Cortex of kidney (tissue), 1 donor: Measurements from ENCODE around the gene JAKMIP1.

Experiments used
- DNase-seq: peaks from one replicate; lab custom pipeline; 2025; lab: John Stamatoyannopoulos, UW

The JAKMIP1 gene

DNA sequence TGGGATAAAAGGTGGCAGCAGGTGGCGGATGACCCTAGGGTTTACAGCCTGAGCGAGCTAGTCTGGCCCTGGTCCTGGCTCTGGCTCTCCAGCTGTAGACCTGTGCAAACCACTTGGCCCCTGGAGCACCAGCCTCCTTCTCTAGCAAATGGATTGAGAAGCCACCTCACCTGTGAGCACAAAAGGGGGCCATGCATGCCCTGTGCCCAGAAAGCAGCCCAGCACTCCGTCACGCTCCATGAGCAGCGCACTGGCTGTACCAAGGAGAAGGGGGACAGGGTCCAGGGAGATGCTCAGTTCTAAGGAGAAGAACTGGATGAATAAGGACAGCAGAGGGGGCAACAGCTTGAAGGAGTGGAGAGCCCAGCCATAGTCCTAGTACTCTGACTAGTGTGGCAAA, 135.2 kb downstream of the JAKMIP1 start:
- DNase-seq: no peak

DNA sequence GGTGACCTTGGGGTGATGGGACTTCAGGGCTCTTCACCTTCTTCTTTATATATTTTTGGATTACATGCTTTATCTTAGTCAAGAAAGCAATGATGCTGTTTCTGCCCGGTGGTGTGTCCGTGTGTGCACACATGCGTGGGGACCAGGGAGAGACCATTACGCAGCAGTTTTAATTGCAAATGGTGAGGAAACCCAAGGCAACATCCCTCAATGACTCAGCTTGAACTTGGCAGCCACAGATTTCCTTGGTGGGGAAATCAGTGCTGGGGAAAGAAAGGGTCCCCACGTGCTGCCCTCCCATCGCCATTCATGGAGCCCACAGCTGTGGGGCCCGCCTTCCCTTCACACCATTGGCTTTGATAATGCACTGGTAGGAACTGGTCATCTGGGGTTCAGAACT, 136.0 kb downstream of the JAKMIP1 start:
- no peak for DNase-seq

DNA sequence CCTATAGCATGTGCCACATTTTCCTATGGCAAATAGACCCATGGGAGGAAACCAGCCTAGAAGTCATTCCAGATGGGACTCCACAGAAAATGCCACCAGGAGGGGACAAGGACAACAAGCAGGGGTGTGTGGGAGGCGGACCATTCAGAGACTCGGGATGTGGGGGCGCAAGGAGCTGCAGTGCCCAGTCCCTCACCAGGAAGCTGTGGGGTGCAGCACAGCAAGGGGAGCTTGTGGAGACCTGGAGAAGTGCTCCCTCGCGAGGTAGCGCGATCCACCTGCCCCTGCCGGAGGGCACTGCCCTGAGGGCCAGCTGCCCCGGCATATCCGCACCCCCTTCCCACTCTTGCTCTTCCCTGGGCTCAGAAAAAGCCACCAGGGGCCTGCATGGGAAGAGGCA, 136.7 kb downstream of the JAKMIP1 start:
- no peak for DNase-seq

DNA sequence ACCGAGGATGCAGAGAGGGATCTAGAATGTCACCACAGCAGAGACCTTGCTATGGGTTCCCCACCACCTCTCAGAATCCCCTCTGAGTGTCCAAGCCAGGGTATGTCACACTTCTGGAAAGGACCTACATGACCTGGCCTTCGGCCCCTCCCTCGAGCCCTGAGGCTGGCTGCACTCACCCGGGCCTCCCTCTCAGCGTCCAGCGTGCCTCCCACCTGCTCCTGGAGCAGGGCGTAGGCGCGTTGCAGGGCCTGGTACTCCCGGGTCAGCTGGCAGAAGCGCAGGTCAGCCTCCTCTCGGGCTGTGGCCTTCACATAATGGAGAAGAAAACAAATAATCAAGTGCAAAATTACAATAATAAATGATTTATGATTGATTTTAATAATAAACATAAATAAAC, 138.2 kb downstream of the JAKMIP1 start:
- no peak for DNase-seq

- no peak for DNase-seq
These were observed 141.0 kb downstream of the JAKMIP1 start for GRCh38 chr4:6059375-6059805.

- no peak for DNase-seq
These were observed 141.6 kb downstream of the JAKMIP1 start for GRCh38 chr4:6058531-6059374.

- DNase-seq: no peak
These were observed 143.2 kb downstream of the JAKMIP1 start for GRCh38 chr4:6056976-6057766.

DNA sequence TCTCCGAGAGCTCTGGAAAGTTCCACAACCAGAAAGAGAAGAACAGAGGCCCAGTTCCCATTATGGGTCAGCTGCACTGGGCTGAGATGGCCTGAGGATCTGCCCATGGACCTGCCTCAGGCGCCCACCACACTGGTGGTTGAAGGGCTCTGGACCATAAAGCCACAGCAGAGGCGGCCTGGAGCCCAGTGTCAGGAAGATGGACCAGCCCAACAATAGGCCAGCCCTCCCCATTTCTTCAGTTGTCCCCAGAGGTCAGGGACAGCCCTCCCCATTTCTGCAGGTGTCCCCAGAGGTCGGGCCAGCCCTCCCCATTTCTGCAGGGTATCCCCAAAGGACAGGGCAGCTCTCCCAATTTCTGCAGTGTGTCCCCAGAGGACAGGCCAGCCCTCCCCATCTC, 144.9 kb downstream of the JAKMIP1 start:
- no peak for DNase-seq

DNA sequence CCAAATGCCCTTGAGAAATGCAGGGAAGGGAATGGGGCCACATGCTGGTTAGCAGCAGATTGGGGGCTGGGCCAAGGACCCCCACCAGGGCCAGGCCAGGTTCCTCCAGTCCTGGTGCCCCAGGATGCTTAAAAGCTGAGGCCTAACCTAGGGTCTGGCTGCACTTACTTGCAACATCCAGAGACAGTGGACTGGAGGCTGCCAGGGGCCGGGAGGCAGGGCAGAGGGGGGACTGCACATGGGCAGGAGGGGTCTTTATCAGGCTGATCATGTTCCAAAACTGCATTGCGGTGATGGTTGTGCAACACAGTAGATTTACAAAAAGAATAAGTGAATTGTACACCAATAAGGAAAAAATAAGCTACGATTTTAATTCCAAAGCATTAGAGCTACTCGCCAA, 145.3 kb downstream of the JAKMIP1 start:
- DNase-seq: no peak

- no peak for DNase-seq
These were observed 146.0 kb downstream of the JAKMIP1 start for GRCh38 chr4:6054162-6054922.

- DNase-seq: no peak
These were observed 147.7 kb downstream of the JAKMIP1 start for GRCh38 chr4:6052679-6053078.

DNA sequence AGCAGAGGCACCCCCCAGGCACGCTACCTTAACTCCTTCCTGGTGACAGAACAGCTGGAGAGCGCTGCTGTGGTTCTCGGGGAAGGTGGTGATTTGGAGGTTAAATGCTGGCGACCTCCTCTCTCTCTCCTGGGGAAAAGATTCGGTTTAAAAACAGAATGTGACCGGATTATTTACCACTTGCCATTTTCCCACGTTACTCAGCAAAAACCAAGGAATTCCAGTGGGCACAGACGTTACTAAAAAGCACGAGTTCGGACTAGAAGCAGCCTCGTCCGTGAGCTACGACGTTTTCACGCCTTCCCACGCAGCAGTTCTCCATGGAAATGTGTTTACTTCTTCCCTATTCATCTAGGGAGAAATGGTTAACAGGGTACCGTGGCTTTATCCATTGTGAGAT, 149.8 kb downstream of the JAKMIP1 start:
- no peak for DNase-seq

DNA sequence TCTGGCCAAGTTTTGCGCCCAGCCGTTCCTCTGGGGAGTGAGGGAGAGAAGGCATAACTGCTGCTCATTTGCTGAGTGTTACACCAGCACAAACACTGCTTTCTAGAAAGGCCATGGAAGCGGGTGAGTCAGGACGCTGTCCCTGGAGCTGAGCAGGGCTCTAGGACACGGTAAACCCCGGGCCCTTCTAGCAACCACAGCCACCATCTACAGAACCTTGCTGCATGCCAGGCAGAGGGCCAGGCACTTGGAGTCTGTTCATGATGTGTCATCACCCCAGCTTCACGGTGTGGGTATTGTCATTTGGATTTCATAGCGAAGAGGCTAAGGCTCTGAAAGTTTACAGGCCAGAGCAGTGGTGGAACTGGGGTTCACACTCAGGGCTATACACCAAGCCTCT, 150.4 kb downstream of the JAKMIP1 start:
- no peak for DNase-seq

DNA sequence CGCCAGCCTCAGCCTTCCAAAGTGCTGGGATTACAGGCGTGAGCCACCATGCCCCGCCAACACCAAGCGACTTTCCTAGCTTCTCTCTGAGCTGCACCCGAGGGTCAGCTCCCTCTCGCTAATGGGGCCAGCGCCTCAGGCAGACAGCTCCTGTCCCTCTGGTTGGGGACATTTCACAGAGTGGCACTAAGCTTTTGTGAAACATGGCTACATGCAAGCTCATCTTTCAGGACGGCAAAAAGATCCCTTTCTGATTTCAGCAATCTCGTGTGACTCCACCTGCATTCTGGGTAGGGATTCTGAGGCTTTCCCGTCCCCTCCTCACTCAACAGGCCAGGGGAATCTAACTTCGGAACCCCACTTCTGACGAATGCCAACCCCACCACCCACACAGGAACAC, 151.1 kb downstream of the JAKMIP1 start:
- no peak for DNase-seq

DNA sequence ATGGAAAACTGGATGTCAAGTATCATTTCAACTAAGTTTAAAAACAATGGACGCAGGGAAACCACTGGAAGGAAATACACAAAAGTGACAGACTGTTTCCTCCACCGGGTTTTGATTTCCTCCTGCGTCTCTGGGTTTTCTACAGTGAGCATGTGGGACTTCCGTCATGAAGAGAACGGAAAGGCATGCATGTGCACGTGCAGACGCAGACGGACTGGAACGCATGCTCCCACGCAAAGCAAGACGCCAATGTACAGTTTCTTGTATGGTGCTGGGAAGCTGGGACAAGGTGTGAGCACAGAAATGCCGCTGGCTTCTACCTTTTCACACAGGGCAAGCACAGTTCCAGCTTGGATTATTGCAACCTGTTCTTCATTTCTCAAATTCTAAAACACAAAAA, 151.8 kb downstream of the JAKMIP1 start:
- DNase-seq: no peak

GRCh38 chr4:6047130-6047673, 153.1 kb downstream of the JAKMIP1 start:
- DNase-seq: no peak

DNA sequence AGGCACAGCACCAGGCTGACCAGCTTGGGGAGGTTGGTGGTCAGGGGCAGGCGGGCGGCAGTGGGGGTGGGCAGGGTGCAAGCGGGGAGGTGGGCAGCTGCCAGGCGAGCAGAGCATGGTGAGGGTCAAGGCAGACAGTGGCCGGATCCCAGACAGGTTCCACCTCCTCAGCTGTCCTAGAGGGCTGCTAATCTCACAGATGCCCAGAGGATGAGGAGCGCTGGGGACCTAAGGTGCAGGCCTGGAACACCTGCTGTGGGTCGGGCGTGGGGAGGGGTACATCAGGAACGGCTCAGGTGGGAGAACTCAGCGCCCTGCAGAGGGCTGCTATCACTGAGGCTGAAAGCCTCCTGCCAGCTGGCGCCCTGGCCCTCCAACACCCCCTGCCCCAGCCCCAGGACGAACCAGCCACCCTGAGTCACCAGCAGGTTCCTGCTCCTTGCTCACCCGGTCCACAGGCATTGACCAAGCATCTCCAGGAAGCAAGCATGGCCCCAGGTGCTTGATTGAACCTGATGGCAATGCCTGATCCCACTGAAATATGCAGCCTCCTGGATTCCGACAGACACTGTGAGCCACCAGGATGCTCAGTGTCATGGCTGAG, 153.7 kb downstream of the JAKMIP1 start:
- DNase-seq: no peak

DNA sequence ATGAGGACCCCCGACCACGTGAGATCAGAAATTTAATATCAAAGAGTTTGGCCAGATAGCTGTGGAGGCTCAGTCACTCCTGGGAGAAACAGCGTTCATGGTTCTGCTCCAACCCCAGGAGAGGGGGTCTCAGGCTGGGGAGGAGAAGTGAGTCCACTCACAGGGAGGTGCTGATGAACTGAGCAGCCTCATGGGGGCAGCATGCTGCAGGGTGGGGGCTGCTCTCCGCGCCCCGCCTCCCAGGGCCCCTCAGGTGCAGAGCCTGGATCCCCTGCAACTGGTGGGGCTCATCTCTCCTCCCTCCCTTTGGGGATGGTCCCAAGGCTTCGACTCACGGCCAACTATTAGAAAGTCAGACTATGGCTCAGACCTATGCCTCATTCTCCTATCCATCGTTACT, 155.5 kb downstream of the JAKMIP1 start:
- DNase-seq: no peak

DNA sequence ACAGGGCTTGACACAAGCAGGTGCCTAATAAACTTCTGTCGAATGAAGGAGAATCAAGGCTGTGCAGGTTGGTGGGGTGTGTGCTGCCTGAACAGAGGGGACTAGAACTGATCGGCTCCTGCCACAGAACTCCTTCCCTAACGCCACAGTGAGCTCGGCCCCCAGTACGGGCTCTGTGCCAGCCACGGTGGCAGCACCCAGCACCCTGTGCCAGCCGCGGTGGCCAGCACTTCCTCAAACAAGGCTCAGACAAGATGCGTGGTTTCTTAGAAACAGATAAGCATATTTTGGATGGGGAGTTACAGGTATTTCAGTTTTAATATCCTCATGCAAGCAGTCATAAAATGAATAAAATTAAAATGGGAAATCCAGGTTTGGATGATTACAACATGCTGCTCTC, 156.1 kb downstream of the JAKMIP1 start:
- no peak for DNase-seq

DNA sequence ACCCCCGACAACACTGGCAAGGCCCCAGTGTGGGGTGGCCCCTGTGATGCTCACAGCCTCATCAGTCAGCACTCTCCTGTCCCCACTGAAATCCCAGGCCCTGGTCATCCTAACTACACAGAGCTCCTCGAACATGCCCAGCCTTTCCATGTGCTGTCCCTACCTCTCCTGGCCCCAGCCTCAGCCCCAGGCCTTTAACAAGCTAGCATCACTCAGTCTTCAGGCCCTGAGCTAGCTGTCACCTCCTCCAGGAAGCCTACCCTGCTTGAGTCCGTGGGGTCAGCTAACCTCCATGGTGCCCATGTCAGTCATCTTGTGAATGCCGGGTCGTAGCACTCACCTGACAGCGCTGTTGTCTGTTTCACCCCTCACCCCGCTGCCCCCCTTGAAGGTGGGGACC, 156.5 kb downstream of the JAKMIP1 start:
- no peak for DNase-seq

DNA sequence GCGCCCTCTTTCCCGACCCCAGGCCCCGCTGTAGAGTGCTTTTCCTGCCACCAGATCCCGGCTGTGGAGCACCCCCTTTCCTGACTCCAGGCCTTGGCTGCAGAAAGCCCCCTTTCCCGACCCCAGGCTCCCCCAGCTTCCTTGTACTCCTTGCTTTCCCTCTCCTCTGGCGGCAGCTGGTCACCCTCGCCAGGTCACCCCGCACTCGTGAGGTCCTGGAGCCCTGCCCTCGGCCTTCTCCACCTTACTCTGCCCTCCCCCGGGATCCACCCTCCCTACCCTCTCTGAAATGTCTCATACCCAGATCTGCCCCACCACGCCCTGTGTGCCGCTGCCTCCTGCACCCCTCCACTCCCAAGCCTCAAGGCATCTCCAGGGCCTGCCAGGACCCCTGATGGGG, 157.2 kb downstream of the JAKMIP1 start:
- DNase-seq: no peak
